ENCODE measurements around the gene SKAP2.

DNA sequence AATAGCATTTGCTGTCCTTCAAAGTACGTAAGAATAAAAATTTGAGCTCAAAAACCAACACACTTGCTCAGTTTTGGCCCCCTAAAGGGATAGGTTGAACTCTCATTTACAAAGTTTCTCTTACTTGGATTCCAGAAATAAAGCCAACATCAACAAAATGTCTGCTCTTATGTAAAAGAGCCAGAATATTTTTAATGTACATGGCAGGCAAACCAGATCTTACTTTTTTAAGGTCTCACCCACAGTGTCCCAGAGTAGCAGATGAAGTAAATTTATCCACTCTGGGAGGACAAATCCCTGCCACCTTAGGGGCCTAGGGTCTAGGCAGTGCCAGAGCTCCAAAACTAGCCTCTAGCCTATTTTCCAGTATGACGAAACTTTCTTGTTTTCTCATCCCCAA is 159.6 kb downstream of the SKAP2 start:
- TF ChIP-seq POLR2AphosphoS5 (IDR thresholded peaks at IDR 0.05), result no peak
- TF ChIP-seq, protein P1, sequence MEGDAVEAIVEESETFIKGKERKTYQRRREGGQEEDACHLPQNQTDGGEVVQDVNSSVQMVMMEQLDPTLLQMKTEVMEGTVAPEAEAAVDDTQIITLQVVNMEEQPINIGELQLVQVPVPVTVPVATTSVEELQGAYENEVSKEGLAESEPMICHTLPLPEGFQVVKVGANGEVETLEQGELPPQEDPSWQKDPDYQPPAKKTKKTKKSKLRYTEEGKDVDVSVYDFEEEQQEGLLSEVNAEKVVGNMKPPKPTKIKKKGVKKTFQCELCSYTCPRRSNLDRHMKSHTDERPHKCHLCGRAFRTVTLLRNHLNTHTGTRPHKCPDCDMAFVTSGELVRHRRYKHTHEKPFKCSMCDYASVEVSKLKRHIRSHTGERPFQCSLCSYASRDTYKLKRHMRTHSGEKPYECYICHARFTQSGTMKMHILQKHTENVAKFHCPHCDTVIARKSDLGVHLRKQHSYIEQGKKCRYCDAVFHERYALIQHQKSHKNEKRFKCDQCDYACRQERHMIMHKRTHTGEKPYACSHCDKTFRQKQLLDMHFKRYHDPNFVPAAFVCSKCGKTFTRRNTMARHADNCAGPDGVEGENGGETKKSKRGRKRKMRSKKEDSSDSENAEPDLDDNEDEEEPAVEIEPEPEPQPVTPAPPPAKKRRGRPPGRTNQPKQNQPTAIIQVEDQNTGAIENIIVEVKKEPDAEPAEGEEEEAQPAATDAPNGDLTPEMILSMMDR (IDR thresholded peaks at IDR 0.05), result no peak
- no peak for TF ChIP-seq POLR2A (IDR thresholded peaks at IDR 0.05)
